ENCODE measurements around the gene ARMC8.
A peak's percentile ranks its signal among the peaks of the same experiment; 100 is the strongest.

The ARMC8 gene

DNA sequence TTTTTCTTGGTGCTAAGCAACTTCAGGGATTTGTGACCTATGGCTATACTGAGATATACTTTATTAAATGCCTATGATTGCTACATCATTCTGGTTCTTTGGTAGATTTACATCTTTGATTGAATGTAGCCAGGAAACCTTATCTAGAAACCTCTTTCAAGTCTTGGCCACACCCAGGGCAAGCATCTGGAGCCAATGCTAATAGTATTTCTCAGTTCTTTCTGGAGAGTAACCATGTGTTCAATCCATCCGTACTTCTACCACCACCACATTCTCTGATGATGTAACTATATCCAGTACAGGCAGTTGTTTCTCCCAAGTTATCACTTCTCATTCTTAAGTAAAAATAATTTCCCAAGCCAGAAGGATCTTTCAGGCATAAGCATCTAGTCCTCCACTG lies 73.5 kb downstream of the ARMC8 start:
- no peak overlapping the region for H4K12ac ChIP-seq (ENCODE audit: low read depth, low read length)
- peak; percentile 84 to 96 for DNase-seq
- H3K27me3 ChIP-seq (ENCODE audit: insufficient read depth, low read length), result no peaks in the 10 kb centered on the region
- H2AK5ac ChIP-seq (ENCODE audit: low read length), result no peak overlapping the region
- H3K18ac ChIP-seq (ENCODE audit: low read length), result no peak overlapping the region
- no peak overlapping the region for H3K4ac ChIP-seq (ENCODE audit: low read depth, low read length)
- H3K79me2 ChIP-seq (ENCODE audit: control insufficient read depth, insufficient read depth, low read length, poor library complexity), result no peaks in the 10 kb centered on the region
- no peak overlapping the region for H4K91ac ChIP-seq (ENCODE audit: low read depth, low read length)
- no peaks in the 10 kb centered on the region for H3K4me1 ChIP-seq (ENCODE audit: control insufficient read depth in 1 of 2, insufficient read depth in 2 of 2, low read length in 2 of 2)
- H4K8ac ChIP-seq (ENCODE audit: low read depth, low read length), result no peak overlapping the region
- H3K4me3 ChIP-seq (ENCODE audit: low read depth, low read length), result no peak overlapping the region
- peaks cover 2 to 3% of the 10 kb centered on the region in 2 experiments for H3K36me3 ChIP-seq (ENCODE audit: control insufficient read depth in 1 of 2, insufficient read depth in 2 of 2, low read length in 2 of 2)
- no peaks in the 10 kb centered on the region for H3K79me1 ChIP-seq (ENCODE audit: low read length)
- H3K9me3 ChIP-seq (ENCODE audit: insufficient read depth, low read depth, low read length), result peaks cover 1% of the 10 kb centered on the region
- no peak overlapping the region for H3K23ac ChIP-seq (ENCODE audit: low read length)
- H2BK120ac ChIP-seq (ENCODE audit: insufficient read depth, low read length, poor library complexity), result no peak overlapping the region
- H2BK12ac ChIP-seq (ENCODE audit: low read length), result no peak overlapping the region
- no peak overlapping the region for H3K14ac ChIP-seq (ENCODE audit: low read length)
- no peak overlapping the region for H2AFZ ChIP-seq (ENCODE audit: insufficient read depth, low read length, poor library complexity)
- no peak overlapping the region for H3K4me2 ChIP-seq (ENCODE audit: low read length)
- no peak overlapping the region for H2BK5ac ChIP-seq (ENCODE audit: low read depth, low read length, poor library complexity)
- WGBS (ENCODE audit: extremely low coverage, insufficient coverage, insufficient read length), result no CpG with 5 or more reads among the region's 1 CpG
- no peak overlapping the region for H3K27ac ChIP-seq (ENCODE audit: low read depth, low read length)
- H3K9ac ChIP-seq (ENCODE audit: low read length), result no peak overlapping the region

DNA sequence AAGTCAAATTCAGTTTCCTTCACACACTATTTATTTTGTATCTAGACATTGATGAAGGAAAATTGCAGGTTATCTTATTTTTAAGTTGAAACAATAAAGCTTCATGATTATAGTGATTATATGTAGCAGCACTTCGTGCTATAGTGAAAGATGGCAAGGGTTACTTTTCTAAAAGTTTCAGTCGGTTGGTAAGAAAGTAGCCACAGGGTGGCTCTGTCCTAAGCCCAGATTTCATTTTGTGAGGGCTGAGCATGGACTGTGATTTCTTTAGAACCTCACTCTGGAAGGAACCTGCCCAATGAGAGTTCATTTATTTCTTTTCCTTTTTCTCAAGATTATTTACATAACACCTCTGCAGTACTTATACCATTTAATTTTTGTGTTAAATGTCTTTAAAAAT lies 76.0 kb downstream of the ARMC8 start:
- no peak for DNase-seq
- Histone ChIP-seq H4K91ac (ENCODE audit: low read depth, low read length) (no peak overlapping the region), H4K12ac (ENCODE audit: low read depth, low read length) (no peak overlapping the region), H3K9me3 (ENCODE audit: insufficient read depth, low read depth, low read length) (peaks cover 1% of the 10 kb centered on the region), H3K36me3 (ENCODE audit: control insufficient read depth in 1 of 2, insufficient read depth in 2 of 2, low read length in 2 of 2) (peaks cover 2 to 3% of the 10 kb centered on the region in 2 experiments), H3K18ac (ENCODE audit: low read length) (no peak overlapping the region), H2BK12ac (ENCODE audit: low read length) (no peak overlapping the region), H3K4me1 (ENCODE audit: control insufficient read depth in 1 of 2, insufficient read depth in 2 of 2, low read length in 2 of 2) (no peaks in the 10 kb centered on the region), H3K79me1 (ENCODE audit: low read length) (no peaks in the 10 kb centered on the region), H3K14ac (ENCODE audit: low read length) (no peak overlapping the region), H3K27ac (ENCODE audit: low read depth, low read length) (no peak overlapping the region), H2AK5ac (ENCODE audit: low read length) (no peak overlapping the region), H2BK5ac (ENCODE audit: low read depth, low read length, poor library complexity) (no peak overlapping the region), H3K9ac (ENCODE audit: low read length) (no peak overlapping the region), H3K4me3 (ENCODE audit: low read depth, low read length) (no peak overlapping the region), H3K27me3 (ENCODE audit: insufficient read depth, low read length) (no peaks in the 10 kb centered on the region), H3K4ac (ENCODE audit: low read depth, low read length) (no peak overlapping the region), H3K79me2 (ENCODE audit: control insufficient read depth, insufficient read depth, low read length, poor library complexity) (no peaks in the 10 kb centered on the region), H3K23ac (ENCODE audit: low read length) (no peak overlapping the region), H2AFZ (ENCODE audit: insufficient read depth, low read length, poor library complexity) (no peak overlapping the region), H3K4me2 (ENCODE audit: low read length) (no peak overlapping the region), H2BK120ac (ENCODE audit: insufficient read depth, low read length, poor library complexity) (no peak overlapping the region), H4K8ac (ENCODE audit: low read depth, low read length) (no peak overlapping the region)
- no CpG with 5 or more reads among the region's 2 CpGs for WGBS (ENCODE audit: extremely low coverage, insufficient coverage, insufficient read length)

DNA sequence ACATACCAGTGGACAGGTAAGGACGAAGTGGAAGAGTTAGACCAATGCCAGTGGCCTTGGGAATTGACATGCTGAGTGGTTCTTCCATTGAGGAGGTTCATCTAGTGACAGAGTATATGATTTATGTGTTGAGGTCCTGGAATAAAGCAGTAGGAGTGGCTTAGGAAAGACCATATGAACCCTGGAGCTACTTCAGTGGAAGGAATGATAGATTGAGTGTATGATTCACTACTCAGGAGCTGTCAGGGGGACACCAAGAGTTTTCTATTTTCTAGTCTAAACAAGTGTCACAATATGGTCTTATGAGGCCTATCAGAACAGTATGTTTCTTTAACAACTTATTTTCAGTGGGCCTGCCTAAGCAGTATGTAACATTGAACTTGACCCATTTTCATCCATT lies 78.6 kb downstream of the ARMC8 start:
- Histone ChIP-seq H3K9me3 (ENCODE audit: insufficient read depth, low read depth, low read length) (no peaks in the 10 kb centered on the region), H3K9ac (ENCODE audit: low read length) (no peak overlapping the region), H3K4me2 (ENCODE audit: low read length) (no peak overlapping the region), H3K14ac (ENCODE audit: low read length) (no peak overlapping the region), H4K12ac (ENCODE audit: low read depth, low read length) (no peak overlapping the region), H3K18ac (ENCODE audit: low read length) (no peak overlapping the region), H4K91ac (ENCODE audit: low read depth, low read length) (no peak overlapping the region), H2BK5ac (ENCODE audit: low read depth, low read length, poor library complexity) (no peak overlapping the region), H3K27me3 (ENCODE audit: insufficient read depth, low read length) (no peaks in the 10 kb centered on the region), H2BK12ac (ENCODE audit: low read length) (no peak overlapping the region), H2BK120ac (ENCODE audit: insufficient read depth, low read length, poor library complexity) (no peak overlapping the region), H3K79me2 (ENCODE audit: control insufficient read depth, insufficient read depth, low read length, poor library complexity) (no peaks in the 10 kb centered on the region), H2AFZ (ENCODE audit: insufficient read depth, low read length, poor library complexity) (no peak overlapping the region), H3K4me1 (ENCODE audit: control insufficient read depth in 1 of 2, insufficient read depth in 2 of 2, low read length in 2 of 2) (no peaks in the 10 kb centered on the region), H2AK5ac (ENCODE audit: low read length) (no peak overlapping the region), H3K4ac (ENCODE audit: low read depth, low read length) (no peak overlapping the region), H3K27ac (ENCODE audit: low read depth, low read length) (no peak overlapping the region), H3K79me1 (ENCODE audit: low read length) (no peaks in the 10 kb centered on the region), H3K23ac (ENCODE audit: low read length) (no peak overlapping the region), H4K8ac (ENCODE audit: low read depth, low read length) (no peak overlapping the region), H3K36me3 (ENCODE audit: control insufficient read depth in 1 of 2, insufficient read depth in 2 of 2, low read length in 2 of 2) (peaks cover 0 to 3% of the 10 kb centered on the region in 2 experiments), H3K4me3 (ENCODE audit: low read depth, low read length) (no peak overlapping the region)
- DNase-seq, result no peak
- WGBS (ENCODE audit: extremely low coverage, insufficient coverage, insufficient read length), result no CpG with 5 or more reads among the region's 1 CpG

DNA sequence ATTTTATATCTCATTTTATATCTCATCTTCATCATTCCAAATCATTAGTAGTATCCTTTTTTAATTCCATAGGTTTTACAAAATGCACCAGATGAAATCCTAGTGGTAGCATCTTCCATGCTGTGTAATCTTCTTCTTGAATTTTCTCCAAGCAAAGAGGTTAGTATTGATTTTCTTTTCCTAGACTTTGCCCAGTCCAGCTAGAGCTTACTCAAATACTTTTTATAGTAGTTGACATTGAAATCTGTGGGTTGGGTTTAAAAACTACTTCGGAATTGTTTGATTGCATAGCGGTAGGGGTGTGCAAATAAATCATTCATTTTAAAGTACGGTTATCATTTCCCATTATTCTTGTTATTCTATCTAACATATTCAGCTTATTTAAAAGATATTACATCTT lies 80.0 kb downstream of the ARMC8 start:
- no peak overlapping the region for H3K18ac ChIP-seq (ENCODE audit: low read length)
- no peaks in the 10 kb centered on the region for H3K79me1 ChIP-seq (ENCODE audit: low read length)
- H2BK12ac ChIP-seq (ENCODE audit: low read length), result no peak overlapping the region
- no peak overlapping the region for H3K14ac ChIP-seq (ENCODE audit: low read length)
- no CpG with 5 or more reads among the region's 3 CpGs for WGBS (ENCODE audit: extremely low coverage, insufficient coverage, insufficient read length)
- H2BK5ac ChIP-seq (ENCODE audit: low read depth, low read length, poor library complexity), result no peak overlapping the region
- H3K4me3 ChIP-seq (ENCODE audit: low read depth, low read length), result no peak overlapping the region
- no peak overlapping the region for H3K27ac ChIP-seq (ENCODE audit: low read depth, low read length)
- DNase-seq, result no peak
- no peak overlapping the region for H3K9ac ChIP-seq (ENCODE audit: low read length)
- no peak overlapping the region for H4K12ac ChIP-seq (ENCODE audit: low read depth, low read length)
- no peak overlapping the region for H3K23ac ChIP-seq (ENCODE audit: low read length)
- H3K4ac ChIP-seq (ENCODE audit: low read depth, low read length), result no peak overlapping the region
- H3K4me1 ChIP-seq (ENCODE audit: control insufficient read depth in 1 of 2, insufficient read depth in 2 of 2, low read length in 2 of 2), result no peaks in the 10 kb centered on the region
- H3K9me3 ChIP-seq (ENCODE audit: insufficient read depth, low read depth, low read length), result no peaks in the 10 kb centered on the region
- no peak overlapping the region for H4K91ac ChIP-seq (ENCODE audit: low read depth, low read length)
- H2BK120ac ChIP-seq (ENCODE audit: insufficient read depth, low read length, poor library complexity), result no peak overlapping the region
- no peak overlapping the region for H2AFZ ChIP-seq (ENCODE audit: insufficient read depth, low read length, poor library complexity)
- no peak overlapping the region for H3K4me2 ChIP-seq (ENCODE audit: low read length)
- H3K27me3 ChIP-seq (ENCODE audit: insufficient read depth, low read length), result no peaks in the 10 kb centered on the region
- H3K36me3 ChIP-seq (ENCODE audit: control insufficient read depth in 1 of 2, insufficient read depth in 2 of 2, low read length in 2 of 2), result peaks cover 2 to 3% of the 10 kb centered on the region in 2 experiments
- no peak overlapping the region for H4K8ac ChIP-seq (ENCODE audit: low read depth, low read length)
- no peak overlapping the region for H2AK5ac ChIP-seq (ENCODE audit: low read length)
- no peaks in the 10 kb centered on the region for H3K79me2 ChIP-seq (ENCODE audit: control insufficient read depth, insufficient read depth, low read length, poor library complexity)

Measured in trophoblast cell (in vitro differentiated cells and primary cell).